Sciatic nerve (tissue), 2 donors: Measurements from ENCODE around the gene ZACN. TPM values are rescaled to one million over a fixed set of nuclear protein-coding genes. Genes with fewer than 3 reads are reported as not detected.

Experiments used
- ATAC-seq: fragments of 200-7000 bp; cut with Tn5 transposase; one replicate; pipeline ENCODE4 v1.9.1; 2020; ENCODE audit warnings: mild to moderate bottlenecking, moderate library complexity
- DNase-seq: peaks from one replicate; pipeline ENCODE4 v3.0.0-alpha.2; 2020; ENCODE audit warnings: low spot score
- intact Hi-C: fragments of 100-400 bp; cut with DNase I; formaldehyde crosslinking; loops from one replicate; pipeline ENCODE4 v1.14.2; 2022
- total RNA-seq: library from RNA; stranded (reverse); fragmentation: NEBNext Ultra II Directional; extraction: Animal tissue kit (Norgen Biotek cat#: 25700); gene quantifications from one replicate; pipeline ENCODE4 v1.2.1, GENCODE V29; 2021
- donor health status: DM: no; HTN: no; CAD: no.
- donor health status: DM: no; HTN: no; CAD: no.

Gene ZACN
- total RNA-seq, 1 donor from 2014 or later, result not detected

GRCh38 chr17:76090517-76091129, 11.6 kb downstream of the ZACN start:
- intact Hi-C loops, result no loop called here
- no peak for ATAC-seq
- DNase-seq, result no peak

- intact Hi-C loops, result no loop called here
- DNase-seq (no peak), ATAC-seq (no peak)
Measured at GRCh38 chr17:76091526-76092286, 12.7 kb downstream of the ZACN start.

GRCh38 chr17:76092526-76093413, 13.8 kb downstream of the ZACN start:
- no peak for DNase-seq
- intact Hi-C loops, result no loop called here
- no peak for ATAC-seq

- DNase-seq, result no peak
- intact Hi-C loops, result no loop called here
- no peak for ATAC-seq
Measured at GRCh38 chr17:76094046-76094445, 15.1 kb downstream of the ZACN start.

GRCh38 chr17:76095943-76096342, 17.0 kb downstream of the ZACN start:
- intact Hi-C loops, result no loop called here
- no peak for DNase-seq
- ATAC-seq, result no peak

- ATAC-seq (no peak), DNase-seq (no peak)
- intact Hi-C loops, result no loop called here
Measured at GRCh38 chr17:76097716-76098295, 18.8 kb downstream of the ZACN start.

GRCh38 chr17:76102944-76103273, 23.9 kb downstream of the ZACN start:
- DNase-seq (no peak), ATAC-seq (no peak)
- intact Hi-C loops, result no loop called here

- ATAC-seq, result peak; percentile 99
- DNase-seq, result peak; percentile 96
- intact Hi-C loops, result no loop called here
Measured at GRCh38 chr17:76103274-76104139, 24.5 kb downstream of the ZACN start, which contains the start of gene EXOC7. TSS of gene EXOC7 (minus strand) at chr17:76103787. CDS start at chr17:76103692, 95 bp downstream.

- DNase-seq (no peak), ATAC-seq (peak; percentile 4)
- intact Hi-C loops, result no loop called here
Measured at GRCh38 chr17:76104140-76104895, 25.3 kb downstream of the ZACN start.

- no peak for DNase-seq
- ATAC-seq, result no peak
- intact Hi-C loops, result no loop called here
Measured at GRCh38 chr17:76104896-76105231, 25.9 kb downstream of the ZACN start.

- DNase-seq (no peak), ATAC-seq (no peak)
- intact Hi-C loops, result no loop called here
Measured at GRCh38 chr17:76106703-76107102, 27.7 kb downstream of the ZACN start.

GRCh38 chr17:76107509-76107908, 28.5 kb downstream of the ZACN start:
- no peak for ATAC-seq
- DNase-seq, result no peak
- intact Hi-C loops, result no loop called here

- ATAC-seq, result no peak
- no peak for DNase-seq
- intact Hi-C loops, result no loop called here
Measured at GRCh38 chr17:76111956-76112355, 33.0 kb downstream of the ZACN start.

- intact Hi-C loops, result no loop called here
- DNase-seq (no peak), ATAC-seq (no peak)
Measured at GRCh38 chr17:76115138-76115754, 36.3 kb downstream of the ZACN start.

GRCh38 chr17:76119409-76120371, 40.7 kb downstream of the ZACN start:
- intact Hi-C loops, result loop anchor here (5.0 kb wide), 1 partner anchor 63 kb away; no protein-coding TSS in a partner anchor
- no peak for DNase-seq
- ATAC-seq, result no peak

- ATAC-seq, result no peak
- DNase-seq, result no peak
- intact Hi-C loops, result loop anchor here (5.0 kb wide), 1 partner anchor 62 kb away; no protein-coding TSS in a partner anchor
Measured at GRCh38 chr17:76120658-76121008, 41.7 kb downstream of the ZACN start.
